ENCODE data around the gene HDAC2.

GRCh38 chr6:113989675-113990074 is 18.7 kb upstream of the HDAC2 start:
- no peak for TF ChIP-seq CTCF (optimal IDR thresholded peaks at IDR 0.05 in 1 of 3, IDR thresholded peaks at IDR 0.05 in 1 of 3, conservative IDR thresholded peaks at IDR 0.05 in 1 of 3; ENCODE audit: extremely low read depth in 1 of 3, insufficient read depth in 2 of 3, low read length in 3 of 3)
- no peak for TF ChIP-seq EZH2 (IDR thresholded peaks at IDR 0.05; ENCODE audit: low read length)
